Measurements from ENCODE around the gene MORN1. TPM values are rescaled to one million over a fixed set of nuclear protein-coding genes. Genes with fewer than 3 reads are reported as not detected.

Gene MORN1
- total and polyA plus RNA-seq, 2 of the 8 experiments (the other 6 are each of a cell fraction or from before 2014, with no cell fraction given), result 5.0 to 9.1 TPM

GRCh38 chr1:2378956-2379732 lies 12.2 kb downstream of the MORN1 start:
- Histone ChIP-seq H3K4ac (replicated peaks; ENCODE audit: insufficient read length, low read depth, low read length) (no peak overlapping the region), H3K14ac (ENCODE audit: insufficient read length) (no peak overlapping the region), H2BK20ac (ENCODE audit: low read length) (no peak overlapping the region), H3K23me2 (ENCODE audit: low read depth, low read length) (no peaks in the 10 kb centered on the region), H2BK15ac (ENCODE audit: low read length) (no peak overlapping the region), H3K27ac (ENCODE audit: low read depth, low read length) (no peak overlapping the region), H2BK5ac (ENCODE audit: low read depth, low read length) (no peak overlapping the region), H3K36me3 (ENCODE audit: control insufficient read depth in 2 of 4, insufficient read depth in 4 of 4, low read length in 3 of 4) (no peaks in the 10 kb centered on the region), H2BK12ac (ENCODE audit: low read depth, low read length) (no peak overlapping the region), H3K18ac (ENCODE audit: extremely low read depth, low read length) (no peak overlapping the region), H3K9ac (replicated peaks in 1 of 4; ENCODE audit: extremely low read depth in 1 of 4, low read depth in 3 of 4, low read length in 3 of 4) (no peak overlapping the region), H3K56ac (replicated peaks; ENCODE audit: insufficient read length, low read depth, low read length) (no peak overlapping the region), H3K4me1 (replicated peaks in 1 of 4; ENCODE audit: control insufficient read depth in 3 of 4, insufficient read depth in 4 of 4, low read length in 3 of 4) (peaks cover 0 to 2% (median under 1%) of the 10 kb centered on the region in 4 experiments; a peak in 3 of 7 replicates), H4K20me1 (replicated peaks in 1 of 2; ENCODE audit: control insufficient read depth in 1 of 2, insufficient read depth in 2 of 2, low read length in 2 of 2) (peaks cover 0 to 1% of the 10 kb centered on the region in 2 experiments), H2AK5ac (ENCODE audit: low read depth, low read length) (no peak overlapping the region), H2BK120ac (replicated peaks; ENCODE audit: low read depth, low read length) (no peak overlapping the region), H2AFZ (ENCODE audit: low read length) (no peak overlapping the region), H3K9me3 (ENCODE audit: insufficient read depth in 2 of 2, low read depth in 1 of 2, low read length in 1 of 2) (no peaks in the 10 kb centered on the region), H3K23ac (ENCODE audit: insufficient read length) (no peak overlapping the region), H3K27me3 (replicated peaks in 1 of 4; ENCODE audit: control insufficient read depth in 3 of 4, extremely low read depth in 1 of 4, insufficient read depth in 3 of 4, low read length in 3 of 4) (no peaks in the 10 kb centered on the region), H4K91ac (replicated peaks; ENCODE audit: insufficient read length, low read length) (no peak overlapping the region), H3K4me3 (ENCODE audit: extremely low read depth in 1 of 4, insufficient read depth in 2 of 4, low read depth in 3 of 4, low read length in 4 of 4) (no peak overlapping the region), H4K8ac (ENCODE audit: extremely low read depth, insufficient read depth, low read length) (no peak overlapping the region), H3K79me1 (ENCODE audit: low read depth, low read length) (no peaks in the 10 kb centered on the region), H4K5ac (ENCODE audit: insufficient read length, low read depth, low read length) (no peak overlapping the region), H3K4me2 (ENCODE audit: insufficient read depth in 1 of 2, low read depth in 2 of 2, low read length in 2 of 2) (no peak overlapping the region), H3K79me2 (ENCODE audit: control insufficient read depth in 1 of 2, insufficient read depth in 2 of 2, low read length in 2 of 2) (no peaks in the 10 kb centered on the region)
- DNase-seq (ENCODE audit: low read depth in 1 of 2, low spot score in 2 of 2), result no peak
- no peak for FAIRE-seq
- TF ChIP-seq BCL11A (IDR thresholded peaks at IDR 0.05; ENCODE audit: low read depth in 2 of 2, low read length in 2 of 2) (no peak), POLR2AphosphoS5 (IDR thresholded peaks at IDR 0.05; ENCODE audit: low read depth, low read length) (no peak), RNF2 (IDR thresholded peaks at IDR 0.05; ENCODE audit: borderline replicate concordance, low read depth, low read length, missing control alignments, poor library complexity, severe bottlenecking) (no peak), MAFK (IDR thresholded peaks at IDR 0.05; ENCODE audit: low read depth, low read length) (no peak), GABPA (IDR thresholded peaks at IDR 0.05; ENCODE audit: borderline replicate concordance, insufficient read depth, low read length) (no peak), BACH1 (IDR thresholded peaks at IDR 0.05; ENCODE audit: low read length) (no peak)
- WGBS, 2 experiments (ENCODE audit: extremely low coverage in 1 of 2, insufficient coverage in 1 of 2, insufficient read length in 1 of 2, insufficient replicate concordance in 2 of 2, low coverage in 1 of 2, low lambda C conversion rate in 2 of 2, missing lambda C conversion rate in 1 of 2), result 93% methylated on average over 18 of the region's 18 CpGs; no CpG with 5 or more reads in 1 of the 2 experiments
- CTCF ChIA-PET (ENCODE audit: partially characterized antibody), result interaction anchor here (0.8 to 2.0 kb wide), 9 partner anchors 28 to 203 kb away, joined by 3 to 9 read pairs (median 4); partner anchors contain the start of gene FAAP20
- POLR2A ChIA-PET (ENCODE audit: partially characterized antibody), result interaction anchor here (0.6 to 5.0 kb wide), 4 partner anchors 23 to 184 kb away, joined by 3 to 16 read pairs (median 3); partner anchors contain the start of gene FAAP20

Measured in H1 (cell line).